Measurements from ENCODE around the gene GPRASP1.

Gene GPRASP1

GRCh38 chrX:102651242-102652011 is at the start of gene GPRASP1:
Gene GPRASP1, plus strand, starts transcription at chrX:102651483. Its CDS starts 2,431 bp downstream, at chrX:102653914.
- H3K27ac ChIP-seq = no peak within 1 kb of the TSS
- TF ChIP-seq ZFX (IDR thresholded peaks at IDR 0.05; ENCODE audit: borderline replicate concordance) (no peak), CTCF (IDR thresholded peaks at IDR 0.05) (no peak)

GRCh38 chrX:102604327-102604726 is 47.0 kb upstream of the GPRASP1 start:
- no peak for TF ChIP-seq ZFX (IDR thresholded peaks at IDR 0.05; ENCODE audit: borderline replicate concordance)
- TF ChIP-seq CTCF (IDR thresholded peaks at IDR 0.05) = no peak
- no peak overlapping the region for H3K27ac ChIP-seq

- TF ChIP-seq ZFX (IDR thresholded peaks at IDR 0.05; ENCODE audit: borderline replicate concordance) (no peak), CTCF (IDR thresholded peaks at IDR 0.05) (no peak)
- no peak overlapping the region for H3K27ac ChIP-seq
Observed at GRCh38 chrX:102606115-102606514, 45.2 kb upstream of the GPRASP1 start.

GRCh38 chrX:102610905-102611304 is 40.4 kb upstream of the GPRASP1 start:
- no peak for TF ChIP-seq ZFX (IDR thresholded peaks at IDR 0.05; ENCODE audit: borderline replicate concordance)
- TF ChIP-seq CTCF (IDR thresholded peaks at IDR 0.05) = no peak
- H3K27ac ChIP-seq = no peak overlapping the region

- no peak for TF ChIP-seq CTCF (IDR thresholded peaks at IDR 0.05)
- TF ChIP-seq ZFX (IDR thresholded peaks at IDR 0.05; ENCODE audit: borderline replicate concordance) = no peak
- no peak overlapping the region for H3K27ac ChIP-seq
Observed at GRCh38 chrX:102624105-102624504, 27.2 kb upstream of the GPRASP1 start.

- TF ChIP-seq CTCF (IDR thresholded peaks at IDR 0.05) (no peak), ZFX (IDR thresholded peaks at IDR 0.05; ENCODE audit: borderline replicate concordance) (no peak)
- no peak overlapping the region for H3K27ac ChIP-seq
Observed at GRCh38 chrX:102627640-102628039, 23.6 kb upstream of the GPRASP1 start.

- TF ChIP-seq CTCF (IDR thresholded peaks at IDR 0.05) (no peak), ZFX (IDR thresholded peaks at IDR 0.05; ENCODE audit: borderline replicate concordance) (no peak)
- H3K27ac ChIP-seq = no peak overlapping the region
Observed at GRCh38 chrX:102637561-102637960, 13.7 kb upstream of the GPRASP1 start.

Measured in 22Rv1 (cell line).